PC-3 (cell line): ENCODE data around the gene RNF19B. TPM values are rescaled to one million over a fixed set of nuclear protein-coding genes. Genes with fewer than 3 reads are reported as not detected.

ENCODE experiments used
- ATAC-seq: fragments of 200-7000 bp; cut with Tn5 transposase; 2 replicates; pipeline ENCODE4 v1.9.1; 2020; ENCODE audit warnings: mild to moderate bottlenecking, moderate library complexity
- BruUV-seq: library from RNA; stranded (reverse); fragments of 400-500 nt; replicated peaks from 2 replicates; lab custom pipeline; 2021; lab: Mats Ljungman, UMichigan
- CTCF ChIA-PET: fragments of 300-600 bp; sonication (Branson Sonifier 250); formaldehyde crosslinking; loops from one replicate; lab custom pipeline; 2022; ENCODE audit warnings: antibody characterized with exemption; lab: Charles Lee
- POLR2A ChIA-PET: fragments of 300-600 bp; sonication (Branson Sonifier 250); formaldehyde crosslinking; loops from one replicate; lab custom pipeline; 2022; ENCODE audit warnings: antibody characterized with exemption; ENCODE audit not compliant: unreplicated experiment; lab: Charles Lee
- DNase-seq: peaks from one replicate; pipeline ENCODE4 v3.0.0-alpha.2; 2015
- H2AFZ ChIP-seq: fragments of 300-600 bp; sonication (generic); 2 replicates; pipeline ENCODE4 v1.6.0; 2016; ENCODE audit warnings: antibody characterized with exemption, low read length
- H3F3A ChIP-seq: fragments of 300-600 bp; sonication (generic); one replicate; pipeline ENCODE4 v1.6.0; 2017; ENCODE audit warnings: antibody characterized with exemption, low read length, control low read depth, mild to moderate bottlenecking; ENCODE audit not compliant: unreplicated experiment
- H3K27ac ChIP-seq: fragments of 300-600 bp; sonication (generic); 2 replicates; pipeline ENCODE4 v1.5.1; 2016; ENCODE audit warnings: mild to moderate bottlenecking, low read length
- H3K27me3 ChIP-seq: fragments of 300-600 bp; sonication (generic); 2 replicates; pipeline ENCODE4 v1.6.1; 2016; ENCODE audit warnings: low read length, mixed read lengths
- H3K36me3 ChIP-seq: fragments of 300-600 bp; sonication (generic); 2 replicates; pipeline ENCODE4 v1.6.1; 2016; ENCODE audit warnings: low read depth, mixed run types, low read length, mixed read lengths
- H3K4me1 ChIP-seq: fragments of 300-600 bp; sonication (generic); 2 replicates; pipeline ENCODE4 v1.5.1; 2016; ENCODE audit warnings: low read length; ENCODE audit not compliant: insufficient read depth
- H3K4me2 ChIP-seq: fragments of 300-600 bp; sonication (generic); 2 replicates; pipeline ENCODE4 v1.6.0; 2016; ENCODE audit warnings: low read length
- H3K4me3 ChIP-seq: fragments of 300-600 bp; sonication (generic); 2 replicates; pipeline ENCODE4 v1.5.1; 2016; ENCODE audit warnings: mild to moderate bottlenecking, low read length, mixed read lengths
- H3K79me2 ChIP-seq: fragments of 300-600 bp; sonication (generic); 2 replicates; pipeline ENCODE4 v1.6.1; 2017; ENCODE audit warnings: low read length, mixed read lengths
- H3K9ac ChIP-seq: fragments of 300-600 bp; sonication (generic); 2 replicates; pipeline ENCODE4 v1.6.0; 2016; ENCODE audit warnings: mild to moderate bottlenecking, low read length
- H3K9me2 ChIP-seq: fragments of 300-600 bp; sonication (generic); replicated peaks from 2 replicates; pipeline ENCODE4 v1.6.1; 2016; ENCODE audit warnings: mixed run types, low read length, mixed read lengths
- H3K9me3 ChIP-seq: fragments of 300-600 bp; sonication (generic); 2 replicates; pipeline ENCODE4 v1.6.1; 2016; ENCODE audit warnings: low read length, mixed read lengths
- H4K20me1 ChIP-seq: fragments of 300-600 bp; sonication (generic); 2 replicates; pipeline ENCODE4 v1.6.1; 2016; ENCODE audit warnings: low read length, mixed read lengths
- CTCF ChIP-seq: fragments of 300-600 bp; sonication (generic); conservative IDR thresholded peaks from 2 replicates; pipeline ENCODE4 v1.5.1; 2017; ENCODE audit warnings: antibody characterized with exemption, low read depth, mild to moderate bottlenecking, low read length
- EZH2 ChIP-seq: fragments of 300-600 bp; sonication (generic); IDR thresholded peaks from one replicate; pipeline ENCODE4 v1.6.1; 2017; ENCODE audit warnings: antibody characterized with exemption, mild to moderate bottlenecking, low read length; ENCODE audit not compliant: unreplicated experiment
- EZH2phosphoT487 ChIP-seq: fragments of 300-600 bp; sonication (generic); IDR thresholded peaks from 2 replicates; pipeline ENCODE4 v1.6.1; 2018; ENCODE audit warnings: mild to moderate bottlenecking, antibody characterized with exemption, low read length, borderline replicate concordance
- intact Hi-C: fragments of 100-400 bp; cut with micrococcal nuclease; formaldehyde crosslinking; loops from 2 replicates; pipeline ENCODE4 v1.9.0; 2023
- total RNA-seq: library from RNA; depleted of rRNA; stranded (reverse); fragments of >200 nt; gene quantifications from 2 replicates; pipeline ENCODE4 v1.2.3, GENCODE V29; 2014

RNF19B gene
- total RNA-seq, 1 experiment from 2014 or later: 17.9 TPM

GRCh38 chr1:33008051-33008914, 43.7 kb upstream of the RNF19B start:
- Histone ChIP-seq H3K36me3 (peaks cover 40% of the 10 kb centered on the region), H2AFZ (no peak overlapping the region), H3K4me1 (peaks cover 40% of the 10 kb centered on the region), H3K4me3 (no peak overlapping the region), H3K79me2 (0 out of 2 replicates have a peak, but pooled peaks cover 4% of the 10 kb centered on the region), H3K27me3 (no peaks in the 10 kb centered on the region), H4K20me1 (no peaks in the 10 kb centered on the region; the same call in 1 of the 2 replicates), H3K9me3 (no peaks in the 10 kb centered on the region), H3K27ac (peak overlapping the region; percentile 46), H3K9ac (no peak overlapping the region), H3K9me2 (no peaks in the 10 kb centered on the region), H3F3A (peaks cover 11% of the 10 kb centered on the region), H3K4me2 (peak overlapping the region; percentile 46; the same call in 1 of the 2 replicates)
- POLR2A ChIA-PET: interaction anchor here (0.6 to 1.3 kb wide), 2 partner anchors 16 to 291 kb away, joined by 3 to 6 read pairs; no protein-coding TSS in a partner anchor
- CTCF ChIA-PET: interaction anchor here (0.7 to 1.3 kb wide), 3 partner anchors 42 to 74 kb away, joined by 5 to 6 read pairs (median 6); no protein-coding TSS in a partner anchor
- intact Hi-C loops: loop anchor here (5.0 kb wide), 1 partner anchor 46 kb away; the partner anchor contains the start of gene RNF19B
- peak; percentile 22; the same call in 1 of the 2 replicates for ATAC-seq
- no TSS peak for BruUV-seq
- peak; percentile 68 for DNase-seq
- no peak for TF ChIP-seq EZH2phosphoT487
- no peak for TF ChIP-seq EZH2
- no peak for TF ChIP-seq CTCF

- Histone ChIP-seq H3K36me3 (peaks cover 32% of the 10 kb centered on the region), H3K4me1 (peaks cover 40% of the 10 kb centered on the region), H3K27me3 (no peaks in the 10 kb centered on the region), H3K79me2 (0 out of 2 replicates have a peak, but pooled peaks cover 4% of the 10 kb centered on the region), H3K4me3 (no peak overlapping the region), H3K9ac (no peak overlapping the region), H3K4me2 (peak overlapping the region; percentile 46), H3F3A (peaks cover 11% of the 10 kb centered on the region), H3K9me3 (no peaks in the 10 kb centered on the region), H3K27ac (peak overlapping the region; percentile 28), H4K20me1 (no peaks in the 10 kb centered on the region; the same call in 1 of the 2 replicates), H2AFZ (no peak overlapping the region), H3K9me2 (no peaks in the 10 kb centered on the region)
- ATAC-seq (peak; percentile 97), DNase-seq (peak; percentile 93)
- POLR2A ChIA-PET: interaction anchor here (0.5 to 1.1 kb wide), 4 partner anchors 15 to 74 kb away, joined by 3 to 5 read pairs (median 4); partner anchors contain the start of gene RNF19B
- intact Hi-C loops: loop anchor here (1.0 to 5.0 kb wide), 5 partner anchors 15 to 74 kb away; partner anchors contain the start of gene RNF19B
- CTCF ChIA-PET: interaction anchor here (0.8 to 1.3 kb wide), 12 partner anchors 9 to 127 kb away, joined by 3 to 9 read pairs (median 6); partner anchors contain the start of gene RNF19B
- no TSS peak for BruUV-seq
- TF ChIP-seq EZH2phosphoT487 (no peak), EZH2 (no peak), CTCF (peak; percentile 86)
These were observed 42.8 kb upstream of the RNF19B start for GRCh38 chr1:33007190-33008050.
